ENCODE measurements around the gene FBXO47.
A peak's percentile ranks its signal among the peaks of the same experiment; 100 is the strongest.

Gene FBXO47

DNA sequence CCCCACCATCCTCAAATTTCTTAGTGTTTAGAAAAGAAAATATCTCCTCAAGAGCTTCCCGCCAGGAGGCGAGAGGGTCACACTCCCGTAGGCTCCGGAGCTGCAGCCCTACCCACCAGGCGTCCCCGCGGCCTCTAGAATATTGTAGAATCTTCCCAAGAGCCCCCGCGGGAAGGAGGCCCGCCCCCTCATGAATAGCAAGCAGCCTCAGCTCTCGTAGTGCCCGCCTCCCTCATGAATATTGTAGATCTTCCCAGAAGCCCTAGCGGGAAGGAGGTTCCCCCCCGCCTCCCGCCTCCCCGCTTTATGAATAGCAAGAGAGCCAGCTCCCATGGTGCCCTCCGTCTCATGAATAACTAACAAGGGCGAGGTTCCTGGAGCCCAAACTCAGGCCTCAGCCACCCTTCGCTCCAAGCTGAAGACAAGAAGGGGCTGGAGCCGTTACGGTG lies at the start of gene FBXO47:
TSS of gene FBXO47 (minus strand) at position 114 of the 449 bp plus-strand sequence. CDS start 4,378 bp downstream, outside the sequence.
- Mint-ChIP-seq H3K27me3 (no peaks in the 10 kb centered on the region), H3K36me3 (ENCODE audit: low read depth) (no peaks in the 10 kb centered on the region), H3K4me3 (peak within 1 kb of the TSS; percentile 70), H3K9me3 (no peaks in the 10 kb centered on the region), H3K27ac (peak within 1 kb of the TSS; percentile 89), H3K4me1 (ENCODE audit: low read depth) (peaks cover 17% of the 10 kb centered on the region)
- peak; percentile 84 for DNase-seq

GRCh38 chr17:39016193-39017153 lies 49.3 kb upstream of the FBXO47 start:
- Mint-ChIP-seq H3K36me3 (ENCODE audit: low read depth) (no peaks in the 10 kb centered on the region), H3K27me3 (no peaks in the 10 kb centered on the region), H3K27ac (no peak overlapping the region), H3K4me1 (ENCODE audit: low read depth) (peaks cover 25% of the 10 kb centered on the region), H3K4me3 (no peak overlapping the region), H3K9me3 (no peaks in the 10 kb centered on the region)
- DNase-seq, result no peak

GRCh38 chr17:39015546-39015935 lies 48.3 kb upstream of the FBXO47 start:
- Mint-ChIP-seq H3K4me1 (ENCODE audit: low read depth) (peaks cover 25% of the 10 kb centered on the region), H3K27me3 (no peaks in the 10 kb centered on the region), H3K27ac (no peak overlapping the region), H3K36me3 (ENCODE audit: low read depth) (no peaks in the 10 kb centered on the region), H3K4me3 (no peak overlapping the region), H3K9me3 (no peaks in the 10 kb centered on the region)
- DNase-seq, result no peak

- Mint-ChIP-seq H3K9me3 (no peaks in the 10 kb centered on the region), H3K36me3 (ENCODE audit: low read depth) (no peaks in the 10 kb centered on the region), H3K4me1 (ENCODE audit: low read depth) (peaks cover 25% of the 10 kb centered on the region), H3K4me3 (no peak overlapping the region), H3K27ac (peak overlapping the region; percentile 13), H3K27me3 (no peaks in the 10 kb centered on the region)
- no peak for DNase-seq
Measured at GRCh38 chr17:39014795-39015545, 47.8 kb upstream of the FBXO47 start.

GRCh38 chr17:39014044-39014794 lies 47.0 kb upstream of the FBXO47 start:
- no peak overlapping the region for H3K4me3 Mint-ChIP-seq
- no peaks in the 10 kb centered on the region for H3K27me3 Mint-ChIP-seq
- H3K36me3 Mint-ChIP-seq (ENCODE audit: low read depth), result no peaks in the 10 kb centered on the region
- no peaks in the 10 kb centered on the region for H3K9me3 Mint-ChIP-seq
- no peak for DNase-seq
- peak overlapping the region; percentile 13 for H3K27ac Mint-ChIP-seq
- H3K4me1 Mint-ChIP-seq (ENCODE audit: low read depth), result peaks cover 25% of the 10 kb centered on the region

DNA sequence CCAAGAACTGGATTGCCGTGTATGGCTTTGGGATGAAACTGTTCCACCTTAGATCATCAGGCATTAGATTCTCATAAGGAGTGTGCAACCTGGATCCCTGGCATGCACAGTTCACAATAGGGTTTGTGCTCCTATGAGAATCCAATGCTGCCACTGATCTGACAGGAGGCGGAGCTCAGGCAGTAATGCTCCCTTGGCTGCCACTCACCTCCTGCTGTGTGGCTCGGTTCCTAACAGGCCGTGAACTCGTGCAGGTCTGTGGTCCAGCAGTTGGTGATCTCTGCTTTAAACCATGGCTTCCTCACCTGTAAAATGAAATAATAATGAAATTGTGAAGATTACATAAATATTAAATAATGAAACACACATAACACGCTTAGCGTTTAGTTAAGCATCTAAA lies 45.5 kb upstream of the FBXO47 start:
- H3K27me3 Mint-ChIP-seq, result no peaks in the 10 kb centered on the region
- H3K4me1 Mint-ChIP-seq (ENCODE audit: low read depth), result peaks cover 13% of the 10 kb centered on the region

GRCh38 chr17:39011907-39012468 lies 44.8 kb upstream of the FBXO47 start:
- no peak overlapping the region for H3K27ac Mint-ChIP-seq
- peaks cover 9% of the 10 kb centered on the region for H3K4me1 Mint-ChIP-seq (ENCODE audit: low read depth)
- DNase-seq, result no peak
- no peaks in the 10 kb centered on the region for H3K36me3 Mint-ChIP-seq (ENCODE audit: low read depth)
- H3K27me3 Mint-ChIP-seq, result no peaks in the 10 kb centered on the region
- H3K4me3 Mint-ChIP-seq, result no peak overlapping the region
- H3K9me3 Mint-ChIP-seq, result peaks cover 5% of the 10 kb centered on the region

More for the DNA sequence above, 45.5 kb upstream of the FBXO47 start:
- no peak for DNase-seq
- Mint-ChIP-seq H3K36me3 (ENCODE audit: low read depth) (no peaks in the 10 kb centered on the region), H3K4me3 (no peak overlapping the region), H3K9me3 (peaks cover 5% of the 10 kb centered on the region), H3K27ac (no peak overlapping the region)

- H3K4me3 Mint-ChIP-seq, result no peak overlapping the region
- H3K4me1 Mint-ChIP-seq (ENCODE audit: low read depth), result no peaks in the 10 kb centered on the region
- H3K9me3 Mint-ChIP-seq, result peaks cover 5% of the 10 kb centered on the region
- no peak for DNase-seq
- H3K27ac Mint-ChIP-seq, result no peak overlapping the region
- H3K36me3 Mint-ChIP-seq (ENCODE audit: low read depth), result no peaks in the 10 kb centered on the region
- H3K27me3 Mint-ChIP-seq, result no peaks in the 10 kb centered on the region
Measured at GRCh38 chr17:39009581-39010001, 42.4 kb upstream of the FBXO47 start.

- Mint-ChIP-seq H3K4me3 (no peak overlapping the region), H3K27me3 (no peaks in the 10 kb centered on the region), H3K9me3 (peaks cover 5% of the 10 kb centered on the region), H3K4me1 (ENCODE audit: low read depth) (peaks cover 2% of the 10 kb centered on the region), H3K27ac (no peak overlapping the region), H3K36me3 (ENCODE audit: low read depth) (no peaks in the 10 kb centered on the region)
- no peak for DNase-seq
Measured at GRCh38 chr17:39008633-39009032, 41.4 kb upstream of the FBXO47 start.

DNA sequence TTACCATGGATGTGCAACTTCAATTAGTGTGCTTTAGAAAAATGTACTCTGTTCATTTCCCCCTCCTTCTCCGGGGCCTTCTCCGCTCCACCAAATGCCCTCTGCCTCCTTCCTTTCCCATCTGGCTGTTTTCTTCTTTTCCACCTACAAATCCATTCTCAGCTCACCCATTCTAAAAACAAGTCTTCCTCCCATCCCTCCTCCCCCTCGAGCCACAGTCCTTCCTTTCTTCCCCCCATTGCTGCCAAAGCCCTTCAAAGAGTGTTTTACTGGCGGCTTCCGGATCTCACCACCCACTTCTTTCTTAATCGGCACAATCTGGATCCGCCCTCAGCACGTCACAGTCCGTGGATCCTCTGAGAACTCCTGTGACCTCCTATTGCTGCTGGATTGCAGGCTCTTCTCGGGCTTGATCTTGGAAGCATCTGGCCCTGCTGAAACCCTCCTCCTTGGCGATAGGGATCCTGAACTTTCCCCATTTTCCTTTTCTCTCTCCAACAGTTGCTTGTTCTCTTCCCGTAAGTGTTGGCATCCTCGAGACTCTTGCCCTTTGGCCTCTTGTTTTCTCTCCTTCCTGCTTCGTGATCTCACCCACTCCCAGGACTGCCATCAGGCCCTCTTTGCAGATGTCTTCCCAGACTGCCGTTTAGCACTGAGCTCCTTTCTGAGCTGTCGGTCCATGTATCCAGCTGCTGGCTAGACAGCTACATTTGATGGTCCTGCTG lies 36.0 kb upstream of the FBXO47 start:
- peak; percentile 54 for DNase-seq
- no peaks in the 10 kb centered on the region for H3K27me3 Mint-ChIP-seq
- peaks cover 2% of the 10 kb centered on the region for H3K9me3 Mint-ChIP-seq
- no peaks in the 10 kb centered on the region for H3K36me3 Mint-ChIP-seq (ENCODE audit: low read depth)
- peak overlapping the region; percentile 63 for H3K27ac Mint-ChIP-seq
- H3K4me3 Mint-ChIP-seq, result peak overlapping the region; percentile 5
- H3K4me1 Mint-ChIP-seq (ENCODE audit: low read depth), result peaks cover 24% of the 10 kb centered on the region

- Mint-ChIP-seq H3K27ac (no peak overlapping the region), H3K4me1 (ENCODE audit: low read depth) (peaks cover 24% of the 10 kb centered on the region), H3K9me3 (peaks cover 2% of the 10 kb centered on the region), H3K4me3 (no peak overlapping the region), H3K27me3 (no peaks in the 10 kb centered on the region), H3K36me3 (ENCODE audit: low read depth) (no peaks in the 10 kb centered on the region)
- DNase-seq, result no peak
Measured at GRCh38 chr17:39001703-39002637, 34.8 kb upstream of the FBXO47 start.

DNA sequence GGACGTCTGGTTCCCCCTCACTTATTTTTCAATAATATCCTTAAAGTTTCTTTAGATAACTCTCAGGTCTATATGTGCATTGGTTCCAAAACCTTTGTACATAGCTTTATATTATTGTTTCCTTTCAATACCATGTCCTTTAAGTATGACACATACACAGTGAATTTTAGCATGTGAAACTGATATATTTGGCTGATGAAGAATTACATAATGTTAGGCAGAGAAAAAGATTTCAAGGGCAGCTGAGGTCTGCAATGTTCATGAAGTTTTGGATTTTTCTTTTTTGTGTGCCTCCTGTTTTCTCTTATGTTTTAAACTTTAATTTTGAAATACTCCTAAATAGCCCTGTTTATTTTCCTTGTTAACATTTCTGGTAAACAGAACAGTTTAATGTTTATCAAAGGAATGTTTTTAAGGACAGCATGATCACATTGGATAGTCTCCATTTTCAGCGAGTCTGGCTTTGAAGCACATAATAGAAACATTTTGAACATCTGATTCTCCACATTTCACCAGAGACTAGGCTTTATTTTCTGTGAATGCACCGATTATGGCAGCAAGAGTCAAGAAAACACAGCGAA lies 32.9 kb upstream of the FBXO47 start:
- no peaks in the 10 kb centered on the region for H3K27me3 Mint-ChIP-seq
- peaks cover 8% of the 10 kb centered on the region for H3K9me3 Mint-ChIP-seq
- no peak overlapping the region for H3K4me3 Mint-ChIP-seq
- DNase-seq, result no peak
- no peak overlapping the region for H3K27ac Mint-ChIP-seq
- H3K4me1 Mint-ChIP-seq (ENCODE audit: low read depth), result peaks cover 24% of the 10 kb centered on the region
- H3K36me3 Mint-ChIP-seq (ENCODE audit: low read depth), result no peaks in the 10 kb centered on the region

Data from activated T-cell treated with anti-CD3 and anti-CD28 coated beads, Interleukin-2, amount 50 U/mL, for 24 hours (primary cell).